K562 (cell line): ENCODE results near the gene MXI1. TPM values are rescaled to one million over a fixed set of nuclear protein-coding genes. Genes with fewer than 3 reads are reported as not detected.

Experiments
- ATAC-seq: fragments of 200-7000 bp; cut with Tn5 transposase; 3 replicates; pipeline ENCODE4 v1.9.1; 2020; ENCODE audit warnings: moderate library complexity
- BruUV-seq: library from RNA; stranded (reverse); fragments of 400-500 nt; replicated peaks from 2 replicates; lab custom pipeline; 2021; lab: Mats Ljungman, UMichigan
- CTCF ChIA-PET: fragments of 300-600 bp; formaldehyde crosslinking; extraction: SDS; loops from one replicate; lab custom pipeline; 2021; ENCODE audit warnings: low intra/inter-chr PET ratio; lab: Yijun Ruan, JAX
- POLR2A ChIA-PET: fragments of 300-600, 350-650 bp; sonication (Branson Sonifier 250); formaldehyde crosslinking; extraction: SDS; loops from one replicate; lab custom pipeline; 2021; ENCODE audit warnings: antibody characterized with exemption, inconsistent platforms; lab: Yijun Ruan, JAX
- DNase-seq, 4 experiments: peaks; one replicate each; pipeline versions ENCODE4 v3.0.0 to v3.0.0-alpha.2; 2011 to 2018; ENCODE audit warnings: low spot score in 3 of 4, mixed read lengths in 3 of 4; ENCODE audit errors: extremely low read depth in 1 of 4
- FAIRE-seq: peaks from 2 replicates; lab custom pipeline; 2011; peaks lifted over from hg19 to GRCh38; lab: Jason Lieb, UNC
- H2AFZ ChIP-seq: 2 replicates; pipeline ENCODE4 v1.6.0; 2011; ENCODE audit warnings: low read depth, low read length, control low read depth, inconsistent platforms
- H3K27ac ChIP-seq: fragments of 200-600 bp; 3 replicates; pipeline ENCODE4 v1.8.0; 2011; ENCODE audit warnings: low read depth, mild to moderate bottlenecking, control low read depth, inconsistent platforms, low read length, moderate library complexity, mixed read lengths; ENCODE audit errors: extremely low read depth
- H3K27me3 ChIP-seq, 2 experiments: fragments of 300-600 bp in 1 of 2; 2 replicates in 1 of 2; 3 replicates in 1 of 2; pipeline versions ENCODE4 v1.6.0 to v1.8.0; 2011; ENCODE audit warnings: inconsistent platforms in 2 of 2, low read length in 2 of 2, mild to moderate bottlenecking in 1 of 2, mixed read lengths in 1 of 2, moderate library complexity in 1 of 2; ENCODE audit not compliant: control insufficient read depth in 2 of 2, insufficient read depth in 2 of 2
- H3K36me3 ChIP-seq: fragments of 300-600 bp; 3 replicates; pipeline ENCODE4 v1.8.0; 2011; ENCODE audit warnings: mild to moderate bottlenecking, low read length, inconsistent platforms; ENCODE audit not compliant: control insufficient read depth, insufficient read depth
- H3K4me1 ChIP-seq, 2 experiments: fragments of 200-600 bp in 1 of 2; replicated peaks in 1 of 2; 2 replicates in 1 of 2; 3 replicates in 1 of 2; pipeline versions ENCODE4 v1.5.1 to v1.8.0; 2011; ENCODE audit warnings: inconsistent platforms in 2 of 2, low read length in 2 of 2, mild to moderate bottlenecking in 1 of 2, mixed read lengths in 1 of 2, moderate library complexity in 1 of 2; ENCODE audit not compliant: control insufficient read depth in 2 of 2, insufficient read depth in 2 of 2
- H3K4me2 ChIP-seq: 2 replicates; pipeline ENCODE4 v1.6.1; 2011; ENCODE audit warnings: low read length, control low read depth, inconsistent platforms, mixed read lengths; ENCODE audit not compliant: insufficient read depth
- H3K4me3 ChIP-seq: fragments of 200-600 bp; sonication (generic), shearing (Covaris generic); 2 replicates; pipeline ENCODE4 v1.5.1; 2016; ENCODE audit warnings: control low read depth, inconsistent platforms
- H3K79me2 ChIP-seq: fragments of 200-600 bp; 3 replicates; pipeline ENCODE4 v1.8.0; 2011; ENCODE audit warnings: low read length, inconsistent platforms; ENCODE audit not compliant: control insufficient read depth, insufficient read depth
- H3K9ac ChIP-seq, 2 experiments: 2 replicates each; pipeline versions ENCODE4 v1.6.0 to v1.6.1; 2011; ENCODE audit warnings: low read depth in 2 of 2, low read length in 2 of 2, control low read depth in 1 of 2, inconsistent platforms in 1 of 2, mild to moderate bottlenecking in 1 of 2, mixed read lengths in 1 of 2; ENCODE audit not compliant: insufficient read depth in 1 of 2
- H3K9me1 ChIP-seq: one replicate; pipeline ENCODE4 v1.6.0; 2011; ENCODE audit warnings: inconsistent platforms, mild to moderate bottlenecking, low read length, moderate library complexity; ENCODE audit not compliant: control insufficient read depth, insufficient read depth
- H3K9me3 ChIP-seq: replicated peaks from 2 replicates; pipeline ENCODE4 v1.5.1; 2011; ENCODE audit warnings: low read depth, low read length, inconsistent platforms; ENCODE audit not compliant: control insufficient read depth, insufficient read depth
- H4K20me1 ChIP-seq: replicated peaks from 2 replicates; pipeline ENCODE4 v1.6.1; 2011; ENCODE audit warnings: low read length, inconsistent platforms, mixed read lengths; ENCODE audit not compliant: control insufficient read depth, insufficient read depth
- BCOR ChIP-seq: fragments of 450-650 bp; IDR thresholded peaks from 2 replicates; pipeline ENCODE4 v1.6.1; 2016
- NRF1 ChIP-seq, 2 experiments: fragments of 450-650 bp; IDR thresholded peaks in 1 of 2; conservative IDR thresholded peaks in 1 of 2; 2 replicates each; pipeline ENCODE4 v1.6.1; 2014; ENCODE audit warnings: mild to moderate bottlenecking in 2 of 2
- SP2 ChIP-seq: IDR thresholded peaks from 2 replicates; pipeline ENCODE4 v1.6.1; 2011; ENCODE audit warnings: mild to moderate bottlenecking, low read depth, low read length, moderate library complexity; ENCODE audit not compliant: poor library complexity, severe bottlenecking; ENCODE audit errors: extremely low read depth
- TARDBP ChIP-seq: fragments of 450-650 bp; IDR thresholded peaks from 2 replicates; pipeline ENCODE4 v1.6.1; 2016
- TCF7L2 ChIP-seq: fragments of 150-350 bp; IDR thresholded peaks from 2 replicates; pipeline ENCODE4 v1.6.1; 2016; ENCODE audit warnings: low read depth, mild to moderate bottlenecking, low read length, moderate library complexity
- ZNF146 ChIP-seq: IDR thresholded peaks from one replicate; pipeline ENCODE4 v1.6.1; 2018; ENCODE audit warnings: missing compliant biosample characterization; ENCODE audit not compliant: unreplicated experiment
- ZNF184 ChIP-seq: sonication (generic); formaldehyde crosslinking; IDR thresholded peaks from 2 replicates; pipeline ENCODE4 v1.5.0; 2020; ENCODE audit warnings: missing genetic modification reagents
- ZNF41 ChIP-seq: fragments of 250-450 bp; sonication (Bioruptor Pico); conservative IDR thresholded peaks from 2 replicates; pipeline ENCODE4 v1.4.0; 2020; ENCODE audit warnings: mild to moderate bottlenecking
- ZNF696 ChIP-seq: fragments of 250-450 bp; sonication (Bioruptor Pico); conservative IDR thresholded peaks from 2 replicates; pipeline ENCODE4 v1.4.0; 2020; ENCODE audit warnings: mild to moderate bottlenecking, moderate library complexity
- WGBS: fragments of 100-300 bp; shearing (Covaris generic); methylation state at CpG from one replicate; pipeline ENCODE4 v1.1.6; 2016; ENCODE audit warnings: low coverage, mixed read lengths; ENCODE audit not compliant: insufficient coverage; ENCODE audit errors: missing lambda C conversion rate; 5-methylcytosine and 5-hydroxymethylcytosine counted together
- in situ Hi-C: fragments of 300-500 bp; cut with MboI; formaldehyde crosslinking; loops from 4 replicates; pipeline ENCODE4 v1.15.0; 2018; ENCODE audit warnings: inconsistent platforms, mixed read lengths
- intact Hi-C: fragments of 100-400 bp; cut with micrococcal nuclease; formaldehyde crosslinking; loops from 2 replicates; pipeline ENCODE4 v1.14.2; 2022
- polyA plus RNA-seq, 8 experiments: library from polyadenylated mRNA; depleted of rRNA in 4 of 8; stranded (reverse) in 5 of 8; unstranded in 3 of 8; fragments of >200 nt; fragmentation: Nextera tagmentation in 2 of 8; fragmentation: Illumina TruSeq in 1 of 8; extraction: Ambion mirVana in 2 of 8; extraction: Trizol in 1 of 8; gene quantifications; 2 replicates each; pipeline versions ENCODE4 v1.2.1 to v1.2.3, GENCODE V29; 2011 to 2014; ENCODE audit warnings: inconsistent platforms in 1 of 8, missing spikeins in 1 of 8
- total RNA-seq, 7 experiments: library from RNA; depleted of rRNA in 6 of 7; stranded (reverse); fragments of >200 nt in 6 of 7; fragmentation: Illumina TruSeq in 2 of 7; extraction: Trizol in 2 of 7; gene quantifications; 2 replicates each; pipeline versions ENCODE4 v1.2.1 to v1.2.3, GENCODE V29; 2011 to 2021; ENCODE audit warnings: low replicate concordance in 1 of 7
- TF ChIP-seq, protein P1 (sequence below): fragments of 450-650 bp; formaldehyde crosslinking; IDR thresholded peaks from 2 replicates; pipeline ENCODE4 v1.4.0; 2020; ENCODE audit warnings: mild to moderate bottlenecking
- TF ChIP-seq, protein P2 (sequence below): fragments of 450-650 bp; IDR thresholded peaks from 2 replicates; pipeline ENCODE4 v1.6.1; 2017; ENCODE audit warnings: antibody characterized with exemption
- TF ChIP-seq, protein P3 (sequence below): sonication (generic); formaldehyde crosslinking; IDR thresholded peaks from 2 replicates; pipeline ENCODE4 v1.8.1; 2023; ENCODE audit warnings: mild to moderate bottlenecking, missing genetic modification reagents, moderate library complexity
- TF ChIP-seq, protein P4 (sequence below), 3 experiments: IDR thresholded peaks in 2 of 3; conservative IDR thresholded peaks in 1 of 3; 2 replicates each; pipeline ENCODE4 v1.5.1; 2011 to 2012; ENCODE audit warnings: low read length in 3 of 3, mild to moderate bottlenecking in 3 of 3, control low read depth in 2 of 3, improper control_type of control experiment in 1 of 3, inconsistent platforms in 1 of 3, low read depth in 1 of 3, mixed read lengths in 1 of 3, moderate library complexity in 1 of 3; ENCODE audit not compliant: insufficient read depth in 2 of 3

MXI1 gene
- total and polyA plus RNA-seq, 9 of the 15 experiments (the other 6 are each of a cell fraction or from before 2014, with no cell fraction given), result 9.1 to 23.7 (median 14.8) TPM

DNA sequence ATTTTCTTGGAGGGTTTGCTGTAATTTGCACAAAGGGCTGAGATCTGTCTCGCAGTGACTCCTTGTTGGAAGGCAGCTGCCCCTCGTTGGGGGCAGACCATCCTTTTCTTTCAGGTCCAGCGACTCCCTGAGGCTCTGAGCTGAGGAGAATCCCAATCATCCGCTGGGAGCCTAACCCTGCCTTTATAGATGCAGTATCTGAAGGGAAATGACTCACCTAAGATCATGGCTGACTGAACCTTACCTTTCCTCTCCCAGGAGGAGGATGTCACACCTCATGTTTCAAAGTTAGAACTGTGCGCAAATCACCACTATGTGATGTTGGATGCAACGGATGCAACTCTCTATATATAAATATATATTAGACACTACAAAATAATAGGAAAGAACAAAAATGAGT is 36.4 kb upstream of the MXI1 start:
- Histone ChIP-seq H3K36me3 (no peaks in the 10 kb centered on the region), H3K9ac (no peak overlapping the region), H3K79me2 (no peaks in the 10 kb centered on the region), H2AFZ (no peak overlapping the region), H3K9me3 (no peaks in the 10 kb centered on the region), H3K4me3 (no peak overlapping the region), H3K4me1 (no peaks in the 10 kb centered on the region; a peak in 1 of 5 replicates), H3K27me3 (peaks cover 9 to 34% of the 10 kb centered on the region in 2 experiments; a peak in 4 of 5 replicates), H3K27ac (no peak overlapping the region), H4K20me1 (no peaks in the 10 kb centered on the region)
- POLR2A ChIA-PET, result interaction anchor here (0.6 kb wide), 2 partner anchors 39 to 79 kb away, joined by 3 read pairs; no protein-coding TSS in a partner anchor
- CTCF ChIA-PET, result no interaction called here
- ATAC-seq (no peak), FAIRE-seq (no peak)
- intact Hi-C loops, result no loop called here
- in situ Hi-C loops, result no loop called here
- TF ChIP-seq, protein P1, sequence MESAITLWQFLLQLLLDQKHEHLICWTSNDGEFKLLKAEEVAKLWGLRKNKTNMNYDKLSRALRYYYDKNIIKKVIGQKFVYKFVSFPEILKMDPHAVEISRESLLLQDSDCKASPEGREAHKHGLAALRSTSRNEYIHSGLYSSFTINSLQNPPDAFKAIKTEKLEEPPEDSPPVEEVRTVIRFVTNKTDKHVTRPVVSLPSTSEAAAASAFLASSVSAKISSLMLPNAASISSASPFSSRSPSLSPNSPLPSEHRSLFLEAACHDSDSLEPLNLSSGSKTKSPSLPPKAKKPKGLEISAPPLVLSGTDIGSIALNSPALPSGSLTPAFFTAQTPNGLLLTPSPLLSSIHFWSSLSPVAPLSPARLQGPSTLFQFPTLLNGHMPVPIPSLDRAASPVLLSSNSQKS (CRISPR knock-in tag), result no peak
- TF ChIP-seq, protein P2, sequence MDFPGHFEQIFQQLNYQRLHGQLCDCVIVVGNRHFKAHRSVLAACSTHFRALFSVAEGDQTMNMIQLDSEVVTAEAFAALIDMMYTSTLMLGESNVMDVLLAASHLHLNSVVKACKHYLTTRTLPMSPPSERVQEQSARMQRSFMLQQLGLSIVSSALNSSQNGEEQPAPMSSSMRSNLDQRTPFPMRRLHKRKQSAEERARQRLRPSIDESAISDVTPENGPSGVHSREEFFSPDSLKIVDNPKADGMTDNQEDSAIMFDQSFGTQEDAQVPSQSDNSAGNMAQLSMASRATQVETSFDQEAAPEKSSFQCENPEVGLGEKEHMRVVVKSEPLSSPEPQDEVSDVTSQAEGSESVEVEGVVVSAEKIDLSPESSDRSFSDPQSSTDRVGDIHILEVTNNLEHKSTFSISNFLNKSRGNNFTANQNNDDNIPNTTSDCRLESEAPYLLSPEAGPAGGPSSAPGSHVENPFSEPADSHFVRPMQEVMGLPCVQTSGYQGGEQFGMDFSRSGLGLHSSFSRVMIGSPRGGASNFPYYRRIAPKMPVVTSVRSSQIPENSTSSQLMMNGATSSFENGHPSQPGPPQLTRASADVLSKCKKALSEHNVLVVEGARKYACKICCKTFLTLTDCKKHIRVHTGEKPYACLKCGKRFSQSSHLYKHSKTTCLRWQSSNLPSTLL, result no peak
- no peak for TF ChIP-seq BCOR
- no peak for TF ChIP-seq TARDBP
- no peak for TF ChIP-seq ZNF41 (CRISPR knock-in tag)
- TF ChIP-seq TCF7L2, result no peak
- TF ChIP-seq SP2, result no peak
- TF ChIP-seq, protein P3, sequence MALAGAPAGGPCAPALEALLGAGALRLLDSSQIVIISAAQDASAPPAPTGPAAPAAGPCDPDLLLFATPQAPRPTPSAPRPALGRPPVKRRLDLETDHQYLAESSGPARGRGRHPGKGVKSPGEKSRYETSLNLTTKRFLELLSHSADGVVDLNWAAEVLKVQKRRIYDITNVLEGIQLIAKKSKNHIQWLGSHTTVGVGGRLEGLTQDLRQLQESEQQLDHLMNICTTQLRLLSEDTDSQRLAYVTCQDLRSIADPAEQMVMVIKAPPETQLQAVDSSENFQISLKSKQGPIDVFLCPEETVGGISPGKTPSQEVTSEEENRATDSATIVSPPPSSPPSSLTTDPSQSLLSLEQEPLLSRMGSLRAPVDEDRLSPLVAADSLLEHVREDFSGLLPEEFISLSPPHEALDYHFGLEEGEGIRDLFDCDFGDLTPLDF (CRISPR knock-in tag), result no peak
- no peak for TF ChIP-seq ZNF184 (CRISPR knock-in tag)
- no peak for TF ChIP-seq ZNF146 (CRISPR knock-in tag)
- TF ChIP-seq NRF1 (conservative IDR thresholded peaks at IDR 0.05 in 1 of 2, IDR thresholded peaks at IDR 0.05 in 1 of 2), result no peak
- TF ChIP-seq, protein P4, sequence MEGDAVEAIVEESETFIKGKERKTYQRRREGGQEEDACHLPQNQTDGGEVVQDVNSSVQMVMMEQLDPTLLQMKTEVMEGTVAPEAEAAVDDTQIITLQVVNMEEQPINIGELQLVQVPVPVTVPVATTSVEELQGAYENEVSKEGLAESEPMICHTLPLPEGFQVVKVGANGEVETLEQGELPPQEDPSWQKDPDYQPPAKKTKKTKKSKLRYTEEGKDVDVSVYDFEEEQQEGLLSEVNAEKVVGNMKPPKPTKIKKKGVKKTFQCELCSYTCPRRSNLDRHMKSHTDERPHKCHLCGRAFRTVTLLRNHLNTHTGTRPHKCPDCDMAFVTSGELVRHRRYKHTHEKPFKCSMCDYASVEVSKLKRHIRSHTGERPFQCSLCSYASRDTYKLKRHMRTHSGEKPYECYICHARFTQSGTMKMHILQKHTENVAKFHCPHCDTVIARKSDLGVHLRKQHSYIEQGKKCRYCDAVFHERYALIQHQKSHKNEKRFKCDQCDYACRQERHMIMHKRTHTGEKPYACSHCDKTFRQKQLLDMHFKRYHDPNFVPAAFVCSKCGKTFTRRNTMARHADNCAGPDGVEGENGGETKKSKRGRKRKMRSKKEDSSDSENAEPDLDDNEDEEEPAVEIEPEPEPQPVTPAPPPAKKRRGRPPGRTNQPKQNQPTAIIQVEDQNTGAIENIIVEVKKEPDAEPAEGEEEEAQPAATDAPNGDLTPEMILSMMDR (IDR thresholded peaks at IDR 0.05 in 2 of 3, conservative IDR thresholded peaks at IDR 0.05 in 1 of 3; ENCODE audit: insufficient read depth in 2 of 3, low read depth in 1 of 3, low read length in 3 of 3), result no peak
- TF ChIP-seq ZNF696 (CRISPR knock-in tag), result no peak
- TF ChIP-seq, all 486 proteins: peak for 0
- no peak for DNase-seq
- no TSS peak for BruUV-seq
- H3K4me2 ChIP-seq, result no peak overlapping the region
- no peaks in the 10 kb centered on the region for H3K9me1 ChIP-seq
- WGBS, result 25% methylated on average over 6 of the region's 6 CpGs
